Astrocyte of the cerebellum (primary cell): Measurements from ENCODE around the gene MPPED1.

Experiments
- DNase-seq: peaks from one replicate; pipeline ENCODE4 v3.0.0-alpha.2; 2011; ENCODE audit warnings: low read depth
- H3K4me3 ChIP-seq: 2 replicates; pipeline ENCODE4 v1.5.1; 2011; ENCODE audit warnings: mild to moderate bottlenecking, low read depth, low read length, moderate library complexity
- in situ Hi-C: cut with HindIII; loops from 2 replicates; pipeline ENCODE4 v1.10.0; 2017; ENCODE audit warnings: low sequenced_read_pairs
- TF ChIP-seq, protein P1 (sequence below): IDR thresholded peaks from 2 replicates; pipeline ENCODE4 v1.5.1; 2012; ENCODE audit warnings: low read length, low read depth, moderate library complexity, mild to moderate bottlenecking; ENCODE audit errors: missing control alignments

MPPED1 gene

DNA sequence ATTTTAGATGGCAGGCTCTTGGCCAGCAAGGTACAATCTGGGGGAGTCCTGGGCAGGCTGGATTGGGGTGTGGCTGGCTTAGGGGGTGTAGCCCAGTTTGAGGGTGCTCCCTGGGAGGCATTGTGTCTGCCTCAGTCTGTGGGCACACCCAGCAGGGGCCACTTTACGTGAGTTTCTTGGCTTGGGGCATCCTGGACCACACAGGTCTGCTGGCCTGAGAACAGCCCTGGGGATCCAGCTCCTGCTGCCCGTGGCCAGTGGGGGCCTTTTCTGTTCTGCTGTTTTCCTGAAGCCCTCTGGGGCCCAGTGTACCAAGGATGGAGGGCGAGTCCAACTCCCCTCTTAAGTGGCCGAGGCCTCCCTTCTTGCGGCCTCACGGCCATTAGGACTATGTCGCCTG, 71.9 kb downstream of the MPPED1 start:
- no peak overlapping the region for H3K4me3 ChIP-seq
- TF ChIP-seq, protein P1, sequence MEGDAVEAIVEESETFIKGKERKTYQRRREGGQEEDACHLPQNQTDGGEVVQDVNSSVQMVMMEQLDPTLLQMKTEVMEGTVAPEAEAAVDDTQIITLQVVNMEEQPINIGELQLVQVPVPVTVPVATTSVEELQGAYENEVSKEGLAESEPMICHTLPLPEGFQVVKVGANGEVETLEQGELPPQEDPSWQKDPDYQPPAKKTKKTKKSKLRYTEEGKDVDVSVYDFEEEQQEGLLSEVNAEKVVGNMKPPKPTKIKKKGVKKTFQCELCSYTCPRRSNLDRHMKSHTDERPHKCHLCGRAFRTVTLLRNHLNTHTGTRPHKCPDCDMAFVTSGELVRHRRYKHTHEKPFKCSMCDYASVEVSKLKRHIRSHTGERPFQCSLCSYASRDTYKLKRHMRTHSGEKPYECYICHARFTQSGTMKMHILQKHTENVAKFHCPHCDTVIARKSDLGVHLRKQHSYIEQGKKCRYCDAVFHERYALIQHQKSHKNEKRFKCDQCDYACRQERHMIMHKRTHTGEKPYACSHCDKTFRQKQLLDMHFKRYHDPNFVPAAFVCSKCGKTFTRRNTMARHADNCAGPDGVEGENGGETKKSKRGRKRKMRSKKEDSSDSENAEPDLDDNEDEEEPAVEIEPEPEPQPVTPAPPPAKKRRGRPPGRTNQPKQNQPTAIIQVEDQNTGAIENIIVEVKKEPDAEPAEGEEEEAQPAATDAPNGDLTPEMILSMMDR, result no peak
- in situ Hi-C loops, result no loop called here
- DNase-seq, result no peak

DNA sequence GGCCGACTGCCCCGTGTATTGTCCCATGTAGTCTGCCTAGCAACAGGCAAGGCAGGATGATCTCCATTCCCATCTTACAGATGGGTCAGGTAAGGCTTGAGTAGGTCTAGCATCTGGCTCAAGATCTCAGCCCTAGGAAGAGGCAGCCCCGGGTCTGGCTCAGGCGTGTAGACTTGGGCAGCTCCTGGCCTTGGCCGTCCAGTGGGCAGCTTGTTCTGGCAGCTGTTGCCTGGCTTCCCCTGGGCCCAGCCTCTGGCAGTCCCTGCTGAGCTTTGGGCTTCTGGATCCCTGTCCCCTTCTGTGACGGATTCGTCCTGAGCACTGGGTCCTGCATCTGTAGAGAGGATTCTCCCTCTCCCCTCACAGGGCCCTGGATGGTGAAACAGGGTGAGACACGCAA, 72.4 kb downstream of the MPPED1 start:
- in situ Hi-C loops, result no loop called here

GRCh38 chr22:43485502-43486089, 73.8 kb downstream of the MPPED1 start:
- DNase-seq, result no peak
- TF ChIP-seq, protein P1, result no peak
- H3K4me3 ChIP-seq, result no peak overlapping the region
- in situ Hi-C loops, result no loop called here

More for the DNA sequence above, 72.4 kb downstream of the MPPED1 start:
- DNase-seq, result no peak
- no peak overlapping the region for H3K4me3 ChIP-seq
- TF ChIP-seq, protein P1, result no peak

DNA sequence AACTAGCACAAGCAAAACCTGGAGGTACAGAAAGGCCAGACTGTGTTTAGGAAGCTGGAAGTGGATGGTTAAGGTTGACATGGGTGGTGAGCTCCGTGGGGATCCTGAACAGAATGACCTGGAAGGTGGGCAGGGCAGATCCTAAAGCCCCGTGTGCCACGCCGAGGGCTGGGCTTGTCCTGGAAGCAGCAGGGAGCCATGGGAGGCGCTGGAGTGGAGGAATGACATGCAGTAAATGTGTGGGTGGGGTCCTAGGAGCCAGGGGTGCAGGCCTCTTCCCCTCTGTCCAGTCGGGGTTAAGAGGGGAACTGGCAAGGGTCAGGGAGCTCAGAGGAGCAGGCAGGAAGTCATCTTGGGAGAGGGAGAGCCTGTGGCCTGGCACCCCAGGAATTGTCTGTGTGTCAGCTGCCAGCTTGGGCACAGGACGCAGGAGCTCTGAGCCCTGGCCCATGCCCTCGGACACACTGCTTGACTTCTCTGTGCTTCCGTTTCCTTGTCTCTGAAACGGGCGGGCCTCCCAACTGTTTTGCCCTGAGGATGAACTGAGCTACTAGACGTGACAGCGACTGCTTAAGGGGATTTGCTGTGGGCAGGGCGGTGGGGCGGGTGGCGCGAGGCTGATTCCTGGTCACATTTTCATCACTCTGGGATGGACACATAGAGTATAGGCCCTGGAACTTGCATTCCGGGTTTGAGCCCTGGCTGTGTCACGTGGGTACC, 75.7 kb downstream of the MPPED1 start:
- no peak overlapping the region for H3K4me3 ChIP-seq
- TF ChIP-seq, protein P1, result no peak
- in situ Hi-C loops, result no loop called here
- DNase-seq, result no peak

DNA sequence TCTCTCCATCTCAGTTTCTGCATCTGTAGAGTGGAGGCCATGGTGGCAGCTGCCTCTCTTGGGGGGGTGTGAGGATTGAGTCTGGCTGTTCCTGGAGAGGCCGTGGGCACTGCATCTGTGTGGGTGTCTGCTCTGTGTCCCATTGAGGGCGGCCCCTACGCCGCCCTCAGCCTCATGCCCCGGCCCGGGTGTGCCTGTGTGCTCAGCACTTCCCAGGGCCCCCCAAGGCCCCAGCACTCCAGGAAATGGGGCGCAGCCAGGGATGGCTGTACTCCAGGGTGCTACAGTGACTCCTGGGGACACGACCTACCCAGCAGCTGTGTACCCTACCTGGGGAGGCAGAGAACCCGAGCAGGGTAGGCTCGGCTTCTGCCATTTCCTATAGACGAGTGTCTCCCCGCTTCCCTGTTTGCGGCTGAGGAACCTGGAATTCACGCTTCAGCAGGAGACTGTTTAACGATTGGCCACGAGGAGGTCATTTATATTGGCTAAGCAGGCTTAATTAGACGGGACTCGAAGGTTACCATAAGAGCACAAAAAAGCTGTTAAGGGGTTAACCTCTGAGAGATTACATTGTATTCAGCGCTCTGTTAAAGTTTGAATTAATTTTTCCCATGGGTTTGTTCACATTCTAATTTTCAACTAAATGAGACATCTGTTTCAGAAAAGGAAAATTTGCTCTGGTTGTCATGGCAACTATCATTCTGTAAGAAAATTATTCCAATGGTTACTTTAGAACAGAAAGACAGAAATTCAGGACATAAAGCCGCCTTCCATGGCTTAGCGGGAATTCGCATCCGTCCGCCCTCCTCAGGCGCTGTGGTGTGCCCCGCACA, 76.4 kb downstream of the MPPED1 start:
- TF ChIP-seq, protein P1, result no peak
- DNase-seq, result no peak
- in situ Hi-C loops, result no loop called here
- H3K4me3 ChIP-seq, result no peak overlapping the region

DNA sequence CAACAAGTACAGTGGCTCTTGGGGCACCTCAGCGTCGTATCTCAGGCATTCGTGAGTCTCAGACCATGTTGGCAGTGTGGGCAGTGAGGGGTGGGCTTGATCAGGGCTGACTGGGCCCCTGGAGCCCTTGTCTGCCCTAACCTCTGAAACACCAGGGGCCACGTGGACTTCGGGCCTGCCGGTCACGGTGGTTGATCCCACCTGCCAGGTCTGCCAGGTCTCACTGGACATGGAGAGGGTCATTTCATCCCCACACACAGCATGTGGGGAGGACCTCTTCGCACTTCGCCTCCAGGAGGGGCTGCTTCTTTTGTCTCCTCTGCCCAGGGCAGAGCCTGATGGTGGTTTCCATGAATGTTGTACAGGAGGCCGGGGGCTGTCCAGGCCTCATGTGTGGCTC, 77.1 kb downstream of the MPPED1 start:
- in situ Hi-C loops, result no loop called here
- no peak for DNase-seq
- TF ChIP-seq, protein P1, result no peak
- no peak overlapping the region for H3K4me3 ChIP-seq
